CD4-positive, alpha-beta T cell treated with Interleukin-4 for 1 hour (primary cell): Measurements from ENCODE around the gene BCR.

Experiments used
- DNase-seq, 2 donors: peaks; one replicate each; pipeline ENCODE4 v3.0.0-alpha.2; 2020 to 2022

BCR gene

GRCh38 chr22:23263651-23264555 is 83.6 kb downstream of the BCR start:
- DNase-seq = peak; percentile 77 to 84

GRCh38 chr22:23264610-23265367 is 84.5 kb downstream of the BCR start:
- DNase-seq = no peak

GRCh38 chr22:23265368-23265700 is 85.0 kb downstream of the BCR start:
- DNase-seq = no peak

- no peak for DNase-seq
Measured at GRCh38 chr22:23266780-23267179, 86.5 kb downstream of the BCR start.

- no peak for DNase-seq
Measured at GRCh38 chr22:23267226-23268043, 87.1 kb downstream of the BCR start.

GRCh38 chr22:23268139-23268712 is 87.9 kb downstream of the BCR start:
- no peak for DNase-seq

GRCh38 chr22:23268877-23269276 is 88.6 kb downstream of the BCR start:
- DNase-seq = no peak

GRCh38 chr22:23269441-23270211 is 89.3 kb downstream of the BCR start:
- DNase-seq = peak in 1 of 2 donors; percentile 45

- no peak for DNase-seq
Measured at GRCh38 chr22:23270212-23270733, 90.0 kb downstream of the BCR start.

GRCh38 chr22:23270798-23271596 is 90.7 kb downstream of the BCR start:
- no peak for DNase-seq

GRCh38 chr22:23271597-23271908 is 91.2 kb downstream of the BCR start:
- no peak for DNase-seq

GRCh38 chr22:23272371-23272770 is 92.1 kb downstream of the BCR start:
- no peak for DNase-seq

GRCh38 chr22:23272834-23273233 is 92.5 kb downstream of the BCR start:
- no peak for DNase-seq

- DNase-seq = no peak
Measured at GRCh38 chr22:23273445-23274145, 93.3 kb downstream of the BCR start.

- DNase-seq = no peak
Measured at GRCh38 chr22:23274146-23274526, 93.8 kb downstream of the BCR start.

- no peak for DNase-seq
Measured at GRCh38 chr22:23274891-23275694, 94.8 kb downstream of the BCR start.

GRCh38 chr22:23275751-23276150 is 95.4 kb downstream of the BCR start:
- no peak for DNase-seq

GRCh38 chr22:23276656-23277582 is 96.6 kb downstream of the BCR start:
- DNase-seq = peak in 1 of 2 donors; percentile 57
